GM10248 (cell line): ENCODE results near the gene IQCN.

Source experiments
- CTCF ChIA-PET: fragments of 300-600 bp; sonication (Branson Sonifier 250); formaldehyde crosslinking; extraction: SDS; loops from one replicate; lab custom pipeline; 2021; ENCODE audit warnings: antibody characterized with exemption; lab: Yijun Ruan, JAX
- POLR2A ChIA-PET: fragments of 350-650 bp; sonication (Branson Sonifier 250); formaldehyde crosslinking; extraction: SDS; loops from one replicate; lab custom pipeline; 2020; ENCODE audit warnings: antibody characterized with exemption; lab: Yijun Ruan, JAX
- DNase-seq: peaks from one replicate; pipeline ENCODE4 v3.0.0; 2012; ENCODE audit errors: extremely low spot score
- CTCF ChIP-seq: IDR thresholded peaks from 2 replicates; pipeline ENCODE4 v1.5.1; 2012; ENCODE audit warnings: mild to moderate bottlenecking, low read depth; ENCODE audit errors: extremely low read depth, missing control alignments, control extremely low read depth

Gene IQCN

GRCh38 chr19:18262917-18263316 lies 11.3 kb downstream of the IQCN start:
- ChIA-PET POLR2A (interaction anchor here (1.8 kb wide), 1 partner anchor 19 kb away, joined by 6 read pairs; the partner anchor contains the start of gene JUND), CTCF (interaction anchor here (0.7 to 5.3 kb wide), 5 partner anchors 11 to 70 kb away, joined by 3 to 42 read pairs (median 3); partner anchors contain the start of gene MPV17L2)
- no peak for DNase-seq
- TF ChIP-seq CTCF: no peak

GRCh38 chr19:18262144-18262543 lies 12.1 kb downstream of the IQCN start:
- ChIA-PET CTCF (interaction anchor here (1.1 to 5.3 kb wide), 5 partner anchors 10 to 189 kb away, joined by 3 to 42 read pairs (median 3); partner anchors contain the start of genes MPV17L2 and RAB3A), POLR2A (interaction anchor here (1.8 kb wide), 1 partner anchor 20 kb away, joined by 6 read pairs; the partner anchor contains the start of gene JUND)
- no peak for DNase-seq
- TF ChIP-seq CTCF: no peak

GRCh38 chr19:18261474-18261873 lies 12.8 kb downstream of the IQCN start:
- ChIA-PET CTCF (interaction anchor here (0.6 to 5.3 kb wide), 12 partner anchors 10 to 190 kb away, joined by 3 to 42 read pairs (median 4); partner anchors contain the start of gene RAB3A), POLR2A (interaction anchor here (0.7 to 1.8 kb wide), 4 partner anchors 18 to 44 kb away, joined by 3 to 7 read pairs (median 4); partner anchors contain the start of gene JUND)
- DNase-seq: no peak
- TF ChIP-seq CTCF: no peak

GRCh38 chr19:18259893-18260292 lies 14.4 kb downstream of the IQCN start:
- TF ChIP-seq CTCF: no peak
- CTCF ChIA-PET: interaction anchor here (0.8 to 5.3 kb wide), 5 partner anchors 8 to 69 kb away, joined by 3 to 42 read pairs (median 5); no protein-coding TSS in a partner anchor
- POLR2A ChIA-PET: interaction anchor here (1.8 kb wide), 1 partner anchor 21 kb away, joined by 7 read pairs; the partner anchor contains the start of gene JUND
- no peak for DNase-seq

GRCh38 chr19:18257503-18258470 lies 16.5 kb downstream of the IQCN start:
- ChIA-PET POLR2A (interaction anchor here (1.1 to 1.4 kb wide), 2 partner anchors 21 to 24 kb away, joined by 3 to 6 read pairs; partner anchors contain the start of gene JUND), CTCF (interaction anchor here (0.6 to 15.1 kb wide), 3 partner anchors 7 to 51 kb away, joined by 3 to 228 read pairs (median 4); partner anchors contain the start of gene RAB3A)

More at GRCh38 chr19:18257503-18258470, 16.5 kb downstream of the IQCN start:
- no peak for DNase-seq
- no peak for TF ChIP-seq CTCF
